Measurements from ENCODE around the gene PLEKHA5.

PLEKHA5 gene

GRCh38 chr12:19273482-19274330 is 144.2 kb downstream of the PLEKHA5 start:
- Histone ChIP-seq H3K36me3 (ENCODE audit: control insufficient read depth, insufficient read depth, low read length) (no peaks in the 10 kb centered on the region), H3K4me3 (replicated peaks; ENCODE audit: low read depth, low read length) (no peak overlapping the region), H3K27me3 (replicated peaks; ENCODE audit: control insufficient read depth, insufficient read depth, low read length) (no peaks in the 10 kb centered on the region)
- no peak for DNase-seq (ENCODE audit: extremely low read depth, insufficient read length)
- no peak for TF ChIP-seq CTCF (IDR thresholded peaks at IDR 0.05; ENCODE audit: insufficient read depth, low read length, poor library complexity, severe bottlenecking)

- Histone ChIP-seq H3K4me3 (replicated peaks; ENCODE audit: low read depth, low read length) (no peak overlapping the region), H3K27me3 (replicated peaks; ENCODE audit: control insufficient read depth, insufficient read depth, low read length) (no peaks in the 10 kb centered on the region), H3K36me3 (ENCODE audit: control insufficient read depth, insufficient read depth, low read length) (no peaks in the 10 kb centered on the region)
- TF ChIP-seq CTCF (IDR thresholded peaks at IDR 0.05; ENCODE audit: insufficient read depth, low read length, poor library complexity, severe bottlenecking): no peak
- DNase-seq (ENCODE audit: extremely low read depth, insufficient read length): no peak
Measured at GRCh38 chr12:19276767-19277166, 147.2 kb downstream of the PLEKHA5 start.

GRCh38 chr12:19277711-19278110 is 148.2 kb downstream of the PLEKHA5 start:
- DNase-seq (ENCODE audit: extremely low read depth, insufficient read length): no peak
- Histone ChIP-seq H3K27me3 (replicated peaks; ENCODE audit: control insufficient read depth, insufficient read depth, low read length) (no peaks in the 10 kb centered on the region), H3K4me3 (replicated peaks; ENCODE audit: low read depth, low read length) (no peak overlapping the region), H3K36me3 (ENCODE audit: control insufficient read depth, insufficient read depth, low read length) (no peaks in the 10 kb centered on the region)
- TF ChIP-seq CTCF (IDR thresholded peaks at IDR 0.05; ENCODE audit: insufficient read depth, low read length, poor library complexity, severe bottlenecking): no peak

GRCh38 chr12:19278407-19278806 is 148.9 kb downstream of the PLEKHA5 start:
- TF ChIP-seq CTCF (IDR thresholded peaks at IDR 0.05; ENCODE audit: insufficient read depth, low read length, poor library complexity, severe bottlenecking): no peak
- no peaks in the 10 kb centered on the region for H3K27me3 ChIP-seq (replicated peaks; ENCODE audit: control insufficient read depth, insufficient read depth, low read length)
- H3K36me3 ChIP-seq (ENCODE audit: control insufficient read depth, insufficient read depth, low read length): no peaks in the 10 kb centered on the region
- no peak for DNase-seq (ENCODE audit: extremely low read depth, insufficient read length)
- no peak overlapping the region for H3K4me3 ChIP-seq (replicated peaks; ENCODE audit: low read depth, low read length)

GRCh38 chr12:19282133-19282699 is 152.7 kb downstream of the PLEKHA5 start:
- Histone ChIP-seq H3K27me3 (replicated peaks; ENCODE audit: control insufficient read depth, insufficient read depth, low read length) (no peaks in the 10 kb centered on the region), H3K36me3 (ENCODE audit: control insufficient read depth, insufficient read depth, low read length) (no peaks in the 10 kb centered on the region)
- DNase-seq (ENCODE audit: extremely low read depth, insufficient read length): no peak

More at GRCh38 chr12:19282133-19282699, 152.7 kb downstream of the PLEKHA5 start:
- no peak overlapping the region for H3K4me3 ChIP-seq (replicated peaks; ENCODE audit: low read depth, low read length)
- no peak for TF ChIP-seq CTCF (IDR thresholded peaks at IDR 0.05; ENCODE audit: insufficient read depth, low read length, poor library complexity, severe bottlenecking)

All from GM06990 (cell line).